Endothelial cell of umbilical vein (primary cell): Measurements from ENCODE around the gene NCEH1. TPM values are rescaled to one million over a fixed set of nuclear protein-coding genes. Genes with fewer than 3 reads are reported as not detected.
"Not testable (repeated sequence)": the region's sequence is repeated elsewhere in the genome, so short reads cannot be mapped to it uniquely, and the experiment has no call there.

Experiments
- BruUV-seq: library from RNA; stranded (reverse); fragments of 400-500 nt; replicated peaks from 2 replicates; lab custom pipeline; 2021; lab: Mats Ljungman, UMichigan
- CTCF ChIA-PET: fragments of 300-600, 350-600 bp; sonication (Branson Sonifier 250); formaldehyde crosslinking; loops from one replicate; lab custom pipeline; 2021; ENCODE audit warnings: antibody characterized with exemption, inconsistent platforms; lab: Charles Lee
- POLR2A ChIA-PET: fragments of 300-600, 350-600 bp; sonication (Branson Sonifier 250); formaldehyde crosslinking; loops from one replicate; lab custom pipeline; 2021; ENCODE audit warnings: antibody characterized with exemption, inconsistent platforms; lab: Charles Lee
- DNase-seq: peaks from one replicate; pipeline ENCODE4 v3.0.0-alpha.2; 2011; ENCODE audit warnings: low read depth, low spot score
- FAIRE-seq: peaks from 2 replicates; lab custom pipeline; 2011; peaks lifted over from hg19 to GRCh38; lab: Jason Lieb, UNC
- H2AFZ ChIP-seq: 2 replicates; pipeline ENCODE4 v1.6.0; 2012; ENCODE audit warnings: low read depth, low read length, control low read depth, inconsistent platforms
- H3K27ac ChIP-seq: 2 replicates; pipeline ENCODE4 v1.5.1; 2011; ENCODE audit warnings: low read depth, mild to moderate bottlenecking, control low read depth, low read length, moderate library complexity; ENCODE audit not compliant: insufficient read depth
- H3K27me3 ChIP-seq, 2 experiments: 2 replicates each; pipeline versions ENCODE4 v1.6.0 to v1.6.1; 2011; ENCODE audit warnings: low read length in 2 of 2, mixed read lengths in 1 of 2; ENCODE audit not compliant: control insufficient read depth in 2 of 2, insufficient read depth in 2 of 2
- H3K36me3 ChIP-seq, 2 experiments: 2 replicates in 1 of 2; 3 replicates in 1 of 2; pipeline ENCODE4 v1.5.1; 2011; ENCODE audit warnings: low read length in 2 of 2, mild to moderate bottlenecking in 1 of 2, moderate library complexity in 1 of 2; ENCODE audit not compliant: control insufficient read depth in 2 of 2, insufficient read depth in 2 of 2; ENCODE audit errors: extremely low read depth in 1 of 2
- H3K4me1 ChIP-seq: 3 replicates; pipeline ENCODE4 v1.5.1; 2011; ENCODE audit warnings: mild to moderate bottlenecking, low read length; ENCODE audit not compliant: control insufficient read depth, insufficient read depth; ENCODE audit errors: extremely low read depth
- H3K4me2 ChIP-seq: 2 replicates; pipeline ENCODE4 v1.6.1; 2011; ENCODE audit warnings: low read length, control low read depth, mixed read lengths; ENCODE audit not compliant: insufficient read depth
- H3K4me3 ChIP-seq, 3 experiments: fragments of 200-600 bp in 1 of 3; sonication (generic), shearing (Covaris generic) in 1 of 3; replicated peaks in 1 of 3; 2 replicates each; pipeline ENCODE4 v1.5.1; 2011 to 2016; ENCODE audit warnings: control low read depth in 3 of 3, low read length in 3 of 3, mild to moderate bottlenecking in 2 of 3, inconsistent platforms in 1 of 3, low read depth in 1 of 3, moderate library complexity in 1 of 3; ENCODE audit not compliant: insufficient read depth in 1 of 3
- H3K79me2 ChIP-seq: 2 replicates; pipeline ENCODE4 v1.6.0; 2012; ENCODE audit warnings: low read length, inconsistent platforms; ENCODE audit not compliant: control insufficient read depth, insufficient read depth
- H3K9ac ChIP-seq: replicated peaks from 2 replicates; pipeline ENCODE3; 2011; ENCODE audit warnings: low read length, control low read depth; ENCODE audit not compliant: insufficient read depth; ENCODE audit errors: extremely low read depth
- H3K9me1 ChIP-seq: replicated peaks from 3 replicates; pipeline ENCODE4 v1.6.0; 2011; ENCODE audit warnings: mild to moderate bottlenecking, low read length; ENCODE audit not compliant: control insufficient read depth, insufficient read depth; ENCODE audit errors: extremely low read depth
- H3K9me3 ChIP-seq: replicated peaks from 2 replicates; pipeline ENCODE4 v1.5.1; 2012; ENCODE audit warnings: low read length, inconsistent platforms; ENCODE audit not compliant: control insufficient read depth, insufficient read depth
- H4K20me1 ChIP-seq: replicated peaks from 2 replicates; pipeline ENCODE3; 2011; ENCODE audit warnings: mild to moderate bottlenecking, low read length; ENCODE audit not compliant: control insufficient read depth, insufficient read depth; ENCODE audit errors: extremely low read depth
- EZH2 ChIP-seq: IDR thresholded peaks from 2 replicates; pipeline ENCODE4 v1.6.1; 2012; ENCODE audit warnings: borderline replicate concordance, low read depth, mild to moderate bottlenecking, moderate library complexity, low read length, inconsistent platforms; ENCODE audit not compliant: severe bottlenecking
- FOS ChIP-seq: IDR thresholded peaks from 2 replicates; pipeline ENCODE4 v1.6.1; 2011; ENCODE audit warnings: mild to moderate bottlenecking, low read length, moderate library complexity, borderline replicate concordance; ENCODE audit not compliant: insufficient read depth
- GATA2 ChIP-seq: IDR thresholded peaks from 2 replicates; pipeline ENCODE4 v1.7.0; 2011; ENCODE audit warnings: low read depth, mild to moderate bottlenecking, moderate library complexity, mixed read lengths, low read length; ENCODE audit not compliant: insufficient read length, insufficient read depth
- JUN ChIP-seq: IDR thresholded peaks from 2 replicates; pipeline ENCODE4 v1.6.1; 2011; ENCODE audit warnings: borderline replicate concordance, low read depth; ENCODE audit not compliant: insufficient read length, insufficient read depth
- MYC ChIP-seq: IDR thresholded peaks from one replicate; pipeline ENCODE4 v1.6.1; 2011; ENCODE audit warnings: mild to moderate bottlenecking, low read depth, low read length
- POLR2A ChIP-seq: IDR thresholded peaks from 2 replicates; pipeline ENCODE4 v1.6.1; 2012; ENCODE audit warnings: low read depth, mild to moderate bottlenecking, control low read depth, low read length
- POLR2AphosphoS5 ChIP-seq: IDR thresholded peaks from 2 replicates; pipeline ENCODE4 v1.6.1; 2012; ENCODE audit warnings: low read depth, mild to moderate bottlenecking, control low read depth, low read length, moderate library complexity; ENCODE audit not compliant: insufficient read depth
- dilution Hi-C: fragments of 300-500 bp; cut with MboI; formaldehyde crosslinking; loops from one replicate; pipeline ENCODE4 v1.15.0; 2019; ENCODE audit warnings: low sequenced_read_pairs; ENCODE audit not compliant: extremely low pct_ligation_motif_present
- intact Hi-C: fragments of 100-400 bp; cut with micrococcal nuclease; formaldehyde crosslinking; loops from one replicate; pipeline ENCODE4 v1.10.0; 2022
- polyA plus RNA-seq, 4 experiments: library from polyadenylated mRNA; depleted of rRNA in 3 of 4; stranded (reverse) in 3 of 4; unstranded in 1 of 4; fragments of >200 nt; gene quantifications; 2 replicates each; pipeline versions ENCODE4 v1.2.1 to v1.2.3, GENCODE V29; 2011 to 2012; ENCODE audit warnings: missing spikeins in 1 of 4
- total RNA-seq: library from RNA; stranded (reverse); gene quantifications from 2 replicates; pipeline ENCODE4 v1.2.3, GENCODE V29; 2021
- TF ChIP-seq, protein P1 (sequence below): IDR thresholded peaks from 2 replicates; pipeline ENCODE4 v1.6.1; 2011; ENCODE audit not compliant: insufficient read depth, insufficient read length
- TF ChIP-seq, protein P2 (sequence below), 2 donors: IDR thresholded peaks; 1 replicate in 1 of 2; 2 replicates in 1 of 2; pipeline ENCODE4 v1.5.1; 2011; ENCODE audit warnings: low read length in 2 of 2, mild to moderate bottlenecking in 2 of 2, moderate library complexity in 2 of 2, control low read depth in 1 of 2, inconsistent platforms in 1 of 2, low read depth in 1 of 2; ENCODE audit not compliant: insufficient read depth in 1 of 2; ENCODE audit errors: extremely low read depth in 1 of 2

NCEH1 gene
- total and polyA plus RNA-seq, 2 donors (not counting 3 experiments of a cell fraction or from before 2014, with no cell fraction given): 10.0 to 20.3 TPM

DNA sequence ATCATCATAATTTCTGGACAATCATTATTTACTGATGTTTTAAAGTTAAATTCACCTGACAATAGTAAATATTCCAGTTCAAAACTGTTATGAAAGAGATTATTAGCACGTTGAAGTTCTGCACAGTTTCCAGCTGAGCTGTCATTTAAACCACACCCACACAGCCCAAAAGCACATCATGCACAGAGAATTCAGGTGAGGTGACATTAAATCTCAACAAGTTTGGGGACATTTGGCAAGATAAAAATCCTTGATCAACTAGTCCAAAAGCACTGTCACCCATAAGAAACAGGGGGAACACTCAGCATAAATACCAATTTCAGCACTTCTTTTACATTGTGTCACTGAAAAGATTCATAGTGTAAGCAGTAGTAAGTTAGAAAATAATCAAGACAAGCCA, 6.9 kb downstream of the NCEH1 start:
- DNase-seq: no peak
- H3K4me1 ChIP-seq: peaks cover 5% of the 10 kb centered on the region
- ChIA-PET CTCF (interaction anchor here (0.8 to 4.8 kb wide), 6 partner anchors 12 to 81 kb away, joined by 3 to 26 read pairs (median 4); no protein-coding TSS in a partner anchor), POLR2A (no interaction called here)
- H3K4me2 ChIP-seq: no peak overlapping the region
- no peaks in the 10 kb centered on the region for H3K27me3 ChIP-seq
- BruUV-seq: no TSS peak
- H3K27ac ChIP-seq: no peak overlapping the region
- intact Hi-C loops (no loop called here), dilution Hi-C loops (no loop called here)
- no peaks in the 10 kb centered on the region for H3K9me1 ChIP-seq
- no peak overlapping the region for H3K9ac ChIP-seq
- no peaks in the 10 kb centered on the region for H3K9me3 ChIP-seq
- no peak for FAIRE-seq
- H3K4me3 ChIP-seq: no peak overlapping the region
- no peaks in the 10 kb centered on the region for H3K36me3 ChIP-seq
- H3K79me2 ChIP-seq: peaks cover 81% of the 10 kb centered on the region
- no peaks in the 10 kb centered on the region for H4K20me1 ChIP-seq
- H2AFZ ChIP-seq: no peak overlapping the region
- no peak for TF ChIP-seq JUN
- no peak for TF ChIP-seq GATA2
- no peak for TF ChIP-seq POLR2A
- no peak for TF ChIP-seq EZH2
- TF ChIP-seq, protein P1, sequence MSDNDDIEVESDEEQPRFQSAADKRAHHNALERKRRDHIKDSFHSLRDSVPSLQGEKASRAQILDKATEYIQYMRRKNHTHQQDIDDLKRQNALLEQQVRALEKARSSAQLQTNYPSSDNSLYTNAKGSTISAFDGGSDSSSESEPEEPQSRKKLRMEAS: no peak
- no peak for TF ChIP-seq POLR2AphosphoS5
- no peak for TF ChIP-seq FOS
- no peak for TF ChIP-seq MYC
- TF ChIP-seq, protein P2, sequence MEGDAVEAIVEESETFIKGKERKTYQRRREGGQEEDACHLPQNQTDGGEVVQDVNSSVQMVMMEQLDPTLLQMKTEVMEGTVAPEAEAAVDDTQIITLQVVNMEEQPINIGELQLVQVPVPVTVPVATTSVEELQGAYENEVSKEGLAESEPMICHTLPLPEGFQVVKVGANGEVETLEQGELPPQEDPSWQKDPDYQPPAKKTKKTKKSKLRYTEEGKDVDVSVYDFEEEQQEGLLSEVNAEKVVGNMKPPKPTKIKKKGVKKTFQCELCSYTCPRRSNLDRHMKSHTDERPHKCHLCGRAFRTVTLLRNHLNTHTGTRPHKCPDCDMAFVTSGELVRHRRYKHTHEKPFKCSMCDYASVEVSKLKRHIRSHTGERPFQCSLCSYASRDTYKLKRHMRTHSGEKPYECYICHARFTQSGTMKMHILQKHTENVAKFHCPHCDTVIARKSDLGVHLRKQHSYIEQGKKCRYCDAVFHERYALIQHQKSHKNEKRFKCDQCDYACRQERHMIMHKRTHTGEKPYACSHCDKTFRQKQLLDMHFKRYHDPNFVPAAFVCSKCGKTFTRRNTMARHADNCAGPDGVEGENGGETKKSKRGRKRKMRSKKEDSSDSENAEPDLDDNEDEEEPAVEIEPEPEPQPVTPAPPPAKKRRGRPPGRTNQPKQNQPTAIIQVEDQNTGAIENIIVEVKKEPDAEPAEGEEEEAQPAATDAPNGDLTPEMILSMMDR (IDR thresholded peaks at IDR 0.05; ENCODE audit: extremely low read depth in 1 of 2, insufficient read depth in 1 of 2, low read depth in 1 of 2, low read length in 2 of 2): no peak

DNA sequence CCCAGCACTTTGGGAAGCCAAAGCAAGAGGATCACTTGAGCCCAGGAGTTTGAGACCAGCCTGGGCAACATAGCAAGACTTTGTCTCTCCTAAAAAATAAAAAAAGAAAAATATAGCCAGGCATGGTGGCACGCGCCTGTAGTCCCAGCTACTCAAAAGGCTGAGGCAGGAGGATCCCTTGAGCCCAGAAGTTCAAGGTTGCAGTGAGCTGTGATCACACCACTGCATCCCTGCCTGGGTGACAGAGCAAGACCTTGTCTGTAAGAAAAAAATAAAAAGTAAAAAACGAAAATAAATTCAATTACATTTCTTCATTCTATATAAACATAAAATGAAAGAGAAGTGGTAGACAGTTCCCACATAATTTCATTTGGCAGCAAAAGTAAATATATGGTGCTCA, 8.1 kb downstream of the NCEH1 start:
- H3K27ac ChIP-seq, H3K4me3 ChIP-seq, H3K36me3 ChIP-seq, H3K9me3 ChIP-seq, FAIRE-seq, H3K4me2 ChIP-seq, dilution Hi-C loops, H3K4me1 ChIP-seq, H3K9me1 ChIP-seq, intact Hi-C loops, DNase-seq, H4K20me1 ChIP-seq, H2AFZ ChIP-seq, POLR2A ChIA-PET, H3K9ac ChIP-seq, H3K27me3 ChIP-seq, BruUV-seq: not testable (repeated sequence)
- peaks cover 79% of the 10 kb centered on the region for H3K79me2 ChIP-seq
- CTCF ChIA-PET: interaction anchor here (2.7 to 4.8 kb wide), 2 partner anchors 11 to 29 kb away, joined by 10 to 26 read pairs; no protein-coding TSS in a partner anchor
